Kidney glomerular epithelial cell (primary cell): Measurements from ENCODE around the gene ADAMTS9.

ENCODE experiments used
- DNase-seq: peaks from one replicate; lab custom pipeline; 2025; lab: John Stamatoyannopoulos, UW

The ADAMTS9 gene

DNA sequence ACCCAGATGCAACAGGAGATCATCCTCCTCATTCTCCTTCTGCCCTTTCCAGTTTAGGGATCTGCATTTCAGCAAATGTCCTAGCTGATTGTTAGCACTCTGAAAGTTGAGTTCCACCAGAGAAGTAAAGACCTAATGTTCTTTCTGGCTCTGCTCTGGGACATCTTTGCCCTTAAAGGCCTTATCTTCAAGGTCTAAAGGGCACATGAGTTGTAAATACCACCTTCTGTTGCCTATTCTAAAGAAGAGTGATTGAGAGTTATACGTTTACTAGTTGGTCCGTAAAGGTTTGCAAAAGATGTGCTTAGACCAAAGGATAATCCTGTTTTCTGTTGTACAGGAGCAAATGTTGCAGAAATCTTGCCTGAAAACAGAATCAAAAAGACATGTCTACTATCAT lies 151.6 kb downstream of the ADAMTS9 start:
- no peak for DNase-seq

DNA sequence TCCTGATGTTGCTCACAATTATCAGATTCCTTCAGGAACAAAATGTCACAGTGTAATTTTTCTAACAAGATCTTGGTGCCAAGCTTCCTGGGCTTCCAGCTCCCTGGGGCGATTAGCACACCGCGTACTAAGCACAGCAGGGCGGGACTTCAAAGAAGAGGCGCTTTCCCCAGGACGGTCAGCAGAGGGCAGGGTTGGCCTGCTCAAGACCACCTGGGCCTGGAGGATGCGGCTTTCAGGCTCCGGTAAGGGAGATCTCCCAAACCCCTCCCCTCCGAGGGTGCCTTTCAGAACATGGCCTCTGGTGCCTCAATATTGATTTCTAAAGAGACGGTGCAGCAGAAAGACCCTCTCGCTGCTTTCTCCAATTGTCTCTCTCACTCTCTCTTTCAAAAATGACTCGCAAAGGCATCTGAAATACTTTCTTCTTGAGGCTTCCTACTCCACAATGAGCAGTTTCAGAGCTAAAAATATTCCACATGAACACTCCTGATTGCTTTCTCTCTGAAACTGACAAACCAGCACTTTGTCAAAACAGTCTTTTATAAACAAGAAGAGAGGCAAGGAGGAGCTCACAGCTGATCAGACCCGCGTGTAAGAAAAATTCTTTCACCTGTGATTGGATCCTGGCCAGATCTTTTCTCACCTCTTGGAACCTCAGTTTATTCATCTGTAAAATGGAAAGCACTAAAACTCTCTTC lies 154.0 kb downstream of the ADAMTS9 start:
- DNase-seq: peak; percentile 76

DNA sequence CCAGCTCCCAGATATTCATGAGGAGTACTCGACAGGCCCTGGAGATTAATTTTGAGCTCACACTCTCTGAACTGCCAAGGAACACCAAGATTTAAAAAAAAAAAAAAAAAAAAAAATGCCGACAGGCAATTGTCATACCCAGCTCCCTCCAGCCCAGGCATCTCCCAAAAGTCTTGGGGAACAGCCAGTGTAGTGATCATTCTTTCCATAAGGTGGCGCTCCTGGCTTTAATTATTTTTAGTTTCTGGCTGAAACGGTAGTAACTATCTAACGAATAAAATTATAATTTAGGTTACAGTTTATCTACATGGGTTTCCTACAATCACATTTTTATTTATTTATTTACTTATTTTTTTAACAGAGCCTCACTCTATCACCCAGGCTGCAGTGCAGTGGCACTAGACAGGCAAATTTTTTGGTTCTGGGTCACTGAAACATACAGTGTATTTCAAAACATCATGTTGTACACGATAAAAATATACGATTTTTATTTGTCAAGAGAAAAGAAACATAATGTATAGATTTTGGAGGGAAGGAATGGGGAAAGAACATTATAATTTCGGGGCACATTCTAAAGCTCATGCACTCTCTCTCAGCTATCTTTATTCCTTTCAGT lies 157.3 kb downstream of the ADAMTS9 start:
- DNase-seq: peak; percentile 39

DNA sequence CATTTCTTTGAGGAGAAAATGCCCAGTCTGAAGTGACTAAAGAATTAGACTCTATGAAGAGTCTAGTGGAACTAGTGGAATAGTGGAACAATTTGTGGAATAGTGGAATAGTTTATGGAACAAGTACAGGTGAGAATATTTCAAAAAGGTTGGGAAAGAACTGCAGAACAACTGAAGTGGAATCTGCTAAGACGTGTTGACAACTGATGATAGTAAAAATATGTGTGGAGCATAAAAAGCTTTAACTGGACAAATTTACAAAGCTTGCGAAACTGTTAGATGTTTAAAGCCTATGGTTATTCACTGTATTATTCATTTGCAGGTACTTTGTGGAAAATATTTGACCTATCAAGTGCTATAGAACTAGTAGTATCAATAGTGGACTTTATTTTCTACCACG lies 164.5 kb downstream of the ADAMTS9 start:
- DNase-seq: no peak

DNA sequence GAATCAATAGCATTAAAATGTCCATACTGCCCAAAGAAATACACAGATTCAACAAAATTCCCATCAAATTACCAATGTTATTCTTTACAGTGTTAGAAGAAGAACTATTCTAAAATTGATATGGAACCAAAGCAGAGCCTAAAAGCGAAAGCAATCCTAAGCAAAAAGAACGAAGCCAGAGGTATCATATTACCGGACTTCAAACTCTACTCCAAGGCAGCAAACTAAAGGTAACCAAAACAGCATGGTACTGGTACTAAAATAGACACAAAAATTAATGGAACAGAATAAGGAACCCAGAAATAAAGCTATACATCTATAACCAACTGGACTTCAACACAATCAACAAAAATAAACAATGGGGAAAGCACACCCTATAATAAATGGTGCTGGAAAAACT lies 167.5 kb downstream of the ADAMTS9 start:
- DNase-seq: no peak

DNA sequence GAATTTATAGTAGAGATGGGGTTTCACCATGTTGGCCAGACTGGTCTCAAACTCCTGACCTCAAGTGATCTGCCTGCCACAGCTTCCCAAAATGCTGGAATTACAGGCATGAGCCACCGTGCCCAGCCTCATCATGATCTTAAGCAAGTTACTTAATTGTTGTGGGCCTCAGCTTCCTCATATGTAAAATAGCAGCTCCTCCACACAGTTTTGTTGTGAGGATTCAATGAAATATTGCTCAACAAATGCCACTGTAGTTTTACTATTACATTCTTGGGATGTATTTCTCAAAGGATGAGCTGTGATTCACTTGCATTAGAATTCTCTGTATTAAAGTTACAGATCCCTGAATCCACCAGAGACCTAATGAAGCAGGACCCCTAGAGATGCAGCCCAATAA lies 168.8 kb downstream of the ADAMTS9 start:
- peak; percentile 17 for DNase-seq

DNA sequence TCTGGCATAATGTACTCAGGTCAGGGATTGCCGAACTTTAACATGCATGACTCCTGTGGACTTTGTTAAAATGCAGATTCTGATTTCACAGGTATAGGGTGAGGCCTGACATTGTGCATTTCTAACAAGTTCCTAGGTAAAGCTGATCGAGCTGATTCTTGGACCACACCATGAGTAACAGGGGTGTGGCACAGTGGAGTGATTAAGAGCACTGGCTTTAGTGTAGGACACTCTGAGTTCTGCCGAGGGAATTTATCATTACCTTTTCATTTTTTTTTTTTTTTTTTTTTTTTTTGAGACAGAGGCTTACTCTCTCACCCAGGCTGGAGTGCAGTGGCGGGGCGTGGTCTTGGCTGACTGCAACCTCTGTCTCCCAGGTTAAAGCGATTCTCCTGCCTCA lies 169.3 kb downstream of the ADAMTS9 start:
- no peak for DNase-seq

DNA sequence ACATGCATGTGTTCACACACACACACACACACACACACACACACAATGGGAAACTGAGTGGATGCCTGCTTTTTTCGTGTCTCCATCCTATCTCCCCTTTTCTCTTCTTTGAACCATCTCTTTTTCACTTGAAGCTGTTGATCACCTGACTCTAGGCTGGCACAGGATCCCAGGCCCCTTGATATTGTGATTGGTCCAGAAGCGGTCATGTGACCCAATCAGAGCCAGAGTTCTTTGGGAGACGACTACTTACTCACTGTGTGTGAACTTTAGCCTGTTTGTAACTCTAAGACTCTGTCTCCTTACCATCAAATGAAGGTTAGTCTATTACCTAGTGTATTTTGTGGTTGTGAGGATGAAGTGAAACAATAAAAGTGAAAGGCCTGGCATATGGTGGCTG lies 172.9 kb downstream of the ADAMTS9 start:
- DNase-seq: no peak

DNA sequence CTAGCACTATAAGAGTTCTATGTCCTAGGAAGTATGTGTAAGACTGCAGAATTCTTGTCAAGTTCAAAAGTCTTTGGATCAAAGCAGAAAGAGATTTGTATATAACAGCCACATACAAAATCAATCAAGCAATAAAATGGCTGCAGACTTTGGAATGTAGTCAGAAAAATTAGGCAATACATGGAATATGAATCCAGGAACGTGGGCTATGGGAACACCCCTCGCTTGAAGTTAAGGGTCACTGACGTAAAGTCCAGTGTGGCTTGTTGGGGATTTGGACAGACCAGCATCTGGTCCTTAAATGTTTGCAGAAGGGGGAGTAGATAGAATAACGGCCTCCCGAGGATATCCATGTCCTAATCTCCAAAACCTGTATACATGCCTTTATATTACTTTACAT lies 178.6 kb downstream of the ADAMTS9 start:
- DNase-seq: no peak

DNA sequence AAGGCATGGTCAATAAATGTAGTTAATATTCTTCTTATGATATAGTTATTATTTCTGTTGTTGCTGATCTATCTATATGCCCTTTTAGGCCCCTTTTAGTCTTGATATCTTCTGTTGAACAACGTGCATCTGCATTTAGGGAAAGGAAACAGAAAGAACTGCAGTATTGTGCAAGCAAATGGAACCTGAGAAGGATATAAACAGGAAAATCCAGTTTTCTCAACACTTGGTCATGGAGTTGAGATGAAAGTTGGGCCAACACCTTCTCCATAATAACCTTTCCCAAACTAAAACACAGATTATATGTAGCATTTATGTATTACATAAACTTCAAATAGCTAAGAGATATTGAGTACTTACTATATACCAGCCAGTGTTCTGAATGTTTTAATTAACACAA lies 179.7 kb downstream of the ADAMTS9 start:
- no peak for DNase-seq

DNA sequence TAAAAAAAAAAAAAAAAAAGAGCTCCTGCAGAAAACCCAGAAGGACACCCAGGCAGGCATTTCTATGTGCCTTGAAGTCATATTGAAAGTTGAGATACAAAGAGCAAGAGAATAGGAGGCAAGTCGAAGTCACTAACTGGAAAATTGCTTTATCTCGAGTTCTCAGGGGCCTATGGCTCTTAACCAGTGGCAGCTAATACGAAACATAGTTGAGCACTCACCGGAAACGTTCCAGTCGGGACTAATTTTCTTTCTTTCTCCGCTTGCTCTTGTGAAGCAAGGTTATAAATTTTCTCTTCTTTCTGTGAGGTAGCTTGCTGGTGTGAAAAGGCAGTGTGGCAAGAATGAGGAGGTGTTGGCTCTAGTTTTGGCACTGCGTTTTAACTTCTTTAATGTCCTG lies 181.5 kb downstream of the ADAMTS9 start:
- no peak for DNase-seq

DNA sequence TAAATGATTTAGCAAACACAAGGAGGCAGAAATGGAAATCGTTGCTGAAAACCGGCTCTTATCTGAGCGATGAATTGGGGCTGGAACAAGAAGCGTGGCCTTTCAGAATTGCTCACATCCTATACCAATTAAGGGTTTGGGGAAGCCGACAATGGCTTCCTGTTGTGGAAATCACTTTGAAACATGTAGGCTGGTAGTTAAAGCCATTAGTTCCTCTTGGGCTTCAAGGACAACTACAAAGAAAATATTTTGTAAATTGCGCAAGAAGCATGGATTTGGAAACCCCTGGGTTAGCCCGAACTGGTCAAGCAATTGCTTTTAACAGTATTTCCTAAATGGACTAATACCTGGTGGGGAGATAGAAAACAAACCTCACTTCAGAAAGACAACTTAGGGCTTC lies 182.4 kb downstream of the ADAMTS9 start:
- DNase-seq: no peak

DNA sequence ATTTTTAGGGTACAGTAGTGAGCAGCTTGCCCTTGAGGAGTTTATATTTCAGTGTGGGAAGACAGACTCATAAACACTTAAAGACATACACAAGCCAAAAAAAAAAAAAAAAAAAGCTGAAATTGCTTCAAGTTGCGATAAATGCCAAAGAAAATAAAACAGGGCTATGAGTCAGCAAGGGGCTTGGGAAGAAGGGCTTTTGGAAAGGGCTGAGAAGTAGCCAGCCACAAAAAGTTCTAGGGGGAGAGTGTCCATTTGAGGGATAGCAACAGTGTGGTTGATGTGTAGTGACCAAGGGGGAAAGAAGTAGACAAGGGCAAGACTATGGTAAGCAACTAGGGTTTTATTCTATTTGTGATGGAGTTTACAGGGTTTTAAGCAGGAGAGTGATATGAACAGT lies 185.5 kb downstream of the ADAMTS9 start:
- DNase-seq: no peak

DNA sequence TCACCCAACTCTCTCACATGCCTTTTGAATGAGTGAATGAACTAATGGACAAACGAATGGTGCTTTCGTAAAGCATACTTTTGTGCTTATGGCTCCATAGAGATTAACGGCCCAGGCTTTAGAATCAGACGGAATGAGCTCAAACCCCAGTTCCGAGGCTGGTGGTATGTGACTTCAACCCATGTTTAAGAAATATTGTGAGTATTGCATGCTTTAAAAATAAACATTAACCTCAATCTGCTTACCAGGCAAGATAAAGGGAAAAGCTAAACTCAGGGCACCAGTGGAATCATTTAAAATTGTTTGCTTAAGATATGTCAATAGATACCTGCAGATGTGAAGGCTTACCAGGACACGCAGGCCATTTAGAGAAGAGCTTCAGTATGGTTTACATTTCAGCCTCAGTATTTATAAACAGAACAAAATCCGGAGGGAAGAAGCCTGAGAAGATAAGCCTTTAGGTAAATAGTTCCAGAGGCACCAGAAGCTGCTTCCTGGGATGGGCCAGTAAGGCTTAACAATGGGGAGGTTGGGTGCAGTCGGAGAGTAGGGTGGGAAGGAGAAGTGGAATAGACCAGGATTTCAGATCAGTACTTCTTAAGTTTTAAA lies 186.4 kb downstream of the ADAMTS9 start:
- DNase-seq: no peak

DNA sequence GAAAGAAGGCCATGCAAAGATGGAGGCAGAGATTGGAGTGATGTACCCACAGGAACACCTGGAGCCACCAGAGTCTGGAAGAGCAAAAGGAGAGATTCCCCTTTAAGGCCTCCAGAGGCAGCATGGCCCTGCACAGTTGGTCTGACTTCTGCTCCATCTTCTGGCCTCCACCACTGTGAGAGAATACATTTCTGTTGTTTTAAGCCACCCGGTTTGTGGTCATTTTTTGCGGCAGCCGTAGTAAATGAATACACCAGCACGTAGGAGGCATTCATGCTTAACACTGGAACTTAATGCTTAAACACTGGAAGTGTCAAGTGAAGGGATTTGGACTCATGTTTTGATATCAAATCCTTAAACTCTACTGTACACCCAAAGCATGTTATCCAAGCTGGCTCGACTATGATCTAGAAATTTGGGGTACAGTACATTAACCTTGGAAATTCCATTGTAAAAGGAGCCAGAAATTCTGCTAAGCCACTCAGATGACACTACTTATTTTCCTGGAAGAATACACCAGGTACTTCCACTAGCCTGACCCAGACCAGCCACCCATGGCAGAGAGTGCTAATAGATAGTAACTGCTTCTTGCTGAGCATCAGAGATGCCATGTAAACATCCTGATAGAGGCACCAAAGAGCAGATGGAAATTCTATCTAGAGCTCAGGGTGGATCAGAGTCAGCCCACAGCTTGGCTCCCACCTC lies 190.9 kb downstream of the ADAMTS9 start:
- peak; percentile 78 for DNase-seq

DNA sequence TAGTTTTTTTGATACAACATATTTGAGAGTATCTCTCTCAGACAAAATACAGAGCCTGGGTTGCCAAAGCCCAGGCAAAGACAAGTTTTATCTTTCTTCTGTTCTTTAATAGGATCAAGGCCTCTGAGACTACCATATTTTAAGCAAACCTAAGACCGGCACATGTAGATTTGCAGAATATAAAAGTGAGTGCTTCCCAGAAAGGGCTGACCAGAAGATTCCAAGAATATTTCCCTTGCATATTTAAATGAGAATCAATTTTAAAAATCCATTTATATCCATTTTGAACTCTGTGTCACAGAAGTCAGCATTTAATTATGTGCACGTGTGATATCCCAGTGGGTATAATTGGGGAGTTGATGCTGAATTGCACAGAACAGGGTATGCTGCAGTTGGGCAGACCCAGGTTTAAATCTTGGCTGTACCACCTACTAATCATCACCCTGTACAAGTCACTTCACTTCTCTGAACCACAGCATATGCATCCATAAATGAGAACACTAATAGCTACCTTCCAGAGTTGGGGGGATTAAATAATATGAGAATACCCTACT lies 191.9 kb downstream of the ADAMTS9 start:
- DNase-seq: no peak

DNA sequence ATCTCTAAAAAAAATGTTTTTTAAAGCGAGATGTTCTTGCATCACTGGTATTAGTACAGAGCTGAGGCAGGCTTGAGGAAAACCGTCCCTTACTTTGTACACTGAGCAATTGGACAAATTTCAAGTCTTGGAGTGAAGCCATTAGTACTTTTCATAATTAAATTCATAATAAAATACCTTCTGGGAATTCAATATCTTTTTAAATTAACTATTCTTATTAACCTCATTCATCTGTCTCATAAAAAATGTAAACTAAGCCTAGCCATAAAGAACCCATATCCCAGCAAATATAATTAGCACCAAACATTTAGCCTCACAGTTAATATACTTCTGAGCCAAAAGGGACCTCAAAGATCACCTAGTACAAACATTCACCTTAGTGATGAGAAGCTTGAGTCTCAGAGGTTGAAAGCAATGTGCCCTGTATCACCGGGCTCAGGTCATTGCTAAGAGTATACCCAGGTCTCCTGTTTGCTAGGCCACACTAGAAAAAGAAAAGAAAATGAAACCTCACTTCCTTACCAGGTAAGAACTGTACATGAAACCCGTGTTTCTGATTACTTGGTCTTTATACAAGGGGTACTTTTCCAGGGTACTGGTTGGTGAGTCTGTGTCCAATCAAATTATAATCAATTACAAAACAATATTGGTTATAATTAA lies 192.5 kb downstream of the ADAMTS9 start:
- no peak for DNase-seq

DNA sequence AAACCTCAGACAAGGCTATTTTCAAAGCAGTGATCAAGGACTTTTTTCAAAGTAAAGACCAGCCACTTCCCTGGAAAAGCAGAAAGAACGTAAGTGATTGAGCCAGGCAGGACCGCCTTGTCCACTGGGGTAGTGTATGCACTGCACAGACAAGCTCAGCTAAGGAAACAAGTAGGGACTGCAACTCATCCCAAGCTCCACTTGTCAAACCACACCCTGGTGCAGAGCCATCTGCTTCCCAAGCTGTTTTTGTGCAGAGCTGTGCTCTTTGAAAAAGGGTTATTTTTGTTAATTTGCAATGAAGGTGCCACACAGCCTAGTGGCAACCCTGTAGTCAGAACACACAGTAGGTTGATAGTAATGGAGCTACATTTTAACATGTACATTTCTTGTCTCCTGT lies 193.3 kb downstream of the ADAMTS9 start:
- DNase-seq: no peak

DNA sequence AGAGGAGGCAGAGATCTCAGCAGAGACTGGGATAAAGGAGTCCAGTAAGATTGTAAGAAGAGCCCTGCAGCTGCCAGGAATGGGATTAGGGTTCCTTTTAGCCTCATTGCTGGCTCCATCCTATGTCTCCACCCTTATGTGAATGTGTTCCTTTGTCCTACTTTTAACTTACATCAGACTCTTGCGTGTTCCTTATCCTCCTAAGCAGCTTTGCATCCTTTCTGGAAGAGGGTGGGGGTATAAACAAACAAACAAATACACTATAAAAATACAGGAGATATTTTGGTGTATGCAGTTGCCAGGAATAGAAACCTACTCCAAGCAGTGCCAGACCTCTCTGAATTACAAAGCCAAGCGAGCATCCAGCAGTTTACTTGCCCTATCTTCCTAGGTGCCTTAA lies 194.7 kb downstream of the ADAMTS9 start:
- DNase-seq: no peak

DNA sequence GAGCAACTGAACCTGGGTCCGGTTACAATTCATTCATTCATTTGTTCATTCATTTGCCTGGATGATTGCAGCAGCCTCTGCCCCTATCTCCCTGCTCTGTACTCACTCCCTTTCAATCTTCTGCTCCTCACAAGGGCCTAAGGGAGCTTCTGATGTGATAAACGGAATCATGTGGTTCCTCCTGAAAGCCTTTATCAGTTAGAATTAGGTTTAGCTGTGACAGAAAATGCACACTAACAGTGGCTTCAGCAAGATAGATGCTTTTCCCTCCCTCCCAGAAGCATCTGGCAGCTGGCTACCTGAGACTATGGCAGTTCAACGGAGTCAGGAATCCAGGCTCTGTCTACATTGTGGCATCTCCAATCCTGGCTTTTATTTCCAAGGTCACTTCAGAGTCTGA lies 196.0 kb downstream of the ADAMTS9 start:
- DNase-seq: no peak

DNA sequence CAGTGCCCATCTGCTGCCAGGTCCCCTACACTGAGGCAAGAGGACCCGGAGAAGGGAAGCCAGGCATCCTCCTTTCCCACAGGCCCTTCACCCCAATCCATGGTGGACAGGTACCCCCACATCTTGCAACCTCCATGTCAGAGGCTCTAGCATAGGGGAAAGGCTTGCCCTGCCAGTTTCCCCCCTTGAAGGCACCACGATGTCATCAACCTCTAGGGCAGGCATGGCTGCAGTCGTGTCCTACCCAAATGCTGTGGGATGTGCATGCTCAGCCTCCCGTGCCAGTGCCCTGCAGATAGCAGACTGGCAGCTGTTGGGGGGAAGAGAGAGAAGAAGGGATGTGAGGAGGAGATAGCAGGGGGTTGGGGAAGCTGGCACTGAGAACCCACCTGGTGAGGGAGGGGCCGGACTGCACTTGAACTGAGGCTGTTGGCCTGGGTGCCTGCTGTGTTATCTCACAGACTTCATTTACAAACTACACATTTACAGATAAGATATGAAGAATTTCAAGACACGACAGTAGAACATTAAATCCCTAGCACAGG lies 197.5 kb downstream of the ADAMTS9 start:
- DNase-seq: no peak
